Mucosa of descending colon (tissue), 3 donors: Measurements from ENCODE around the gene PDE1C. TPM values are rescaled to one million over a fixed set of nuclear protein-coding genes. Genes with fewer than 3 reads are reported as not detected.

Source experiments
- ATAC-seq: fragments of 200-7000 bp; cut with Tn5 transposase; one replicate; pipeline ENCODE4 v1.9.1; 2020; ENCODE audit warnings: mild to moderate bottlenecking, moderate library complexity
- DNase-seq, 3 donors: peaks; one replicate each; pipeline ENCODE4 v3.0.0-alpha.2; 2020
- H3K36me3 ChIP-seq: fragments of 200-600 bp; one replicate; pipeline ENCODE4 v1.8.0; 2021; ENCODE audit warnings: low read depth, mild to moderate bottlenecking
- H3K4me1 ChIP-seq: fragments of 200-600 bp; one replicate; pipeline ENCODE4 v1.8.0; 2021; ENCODE audit warnings: low read depth, mild to moderate bottlenecking
- H3K4me3 ChIP-seq: fragments of 200-600 bp; one replicate; pipeline ENCODE4 v1.8.0; 2021; ENCODE audit warnings: mild to moderate bottlenecking
- H3K9me3 ChIP-seq: fragments of 200-600 bp; one replicate; pipeline ENCODE4 v1.8.0; 2021; ENCODE audit warnings: mild to moderate bottlenecking
- intact Hi-C, 2 donors: fragments of 100-400 bp; cut with DNase I in 1 of 2; cut with micrococcal nuclease in 1 of 2; formaldehyde crosslinking; loops; one replicate each; pipeline versions ENCODE4 v1.11.0 to v1.11.1; 2022; cut with DNase I, micrococcal nuclease
- total RNA-seq, 3 donors: library from RNA; stranded (reverse); fragmentation: NEBNext Ultra II Directional in 2 of 3; extraction: Animal tissue kit (Norgen Biotek cat#: 25700) in 2 of 3; gene quantifications; one replicate each; pipeline versions ENCODE4 v1.2.1 to v1.2.4, GENCODE V29; 2021 to 2023
- TF ChIP-seq, protein P1 (sequence below): fragments of 200-600 bp; IDR thresholded peaks from one replicate; pipeline ENCODE4 v1.8.0; 2022; ENCODE audit warnings: antibody characterized with exemption, mild to moderate bottlenecking
- donor health status: DM: no; HTN: no; CAD: no; lungs with moderate emphysema.
- donor health status: DM: no; HTN: no; CAD: no.
- donor health status: DM: no; HTN: yes; CAD: no.

The PDE1C gene
- total RNA-seq, 3 donors from 2014 or later, result 2.5 to 4.8 (median 2.5) TPM

DNA sequence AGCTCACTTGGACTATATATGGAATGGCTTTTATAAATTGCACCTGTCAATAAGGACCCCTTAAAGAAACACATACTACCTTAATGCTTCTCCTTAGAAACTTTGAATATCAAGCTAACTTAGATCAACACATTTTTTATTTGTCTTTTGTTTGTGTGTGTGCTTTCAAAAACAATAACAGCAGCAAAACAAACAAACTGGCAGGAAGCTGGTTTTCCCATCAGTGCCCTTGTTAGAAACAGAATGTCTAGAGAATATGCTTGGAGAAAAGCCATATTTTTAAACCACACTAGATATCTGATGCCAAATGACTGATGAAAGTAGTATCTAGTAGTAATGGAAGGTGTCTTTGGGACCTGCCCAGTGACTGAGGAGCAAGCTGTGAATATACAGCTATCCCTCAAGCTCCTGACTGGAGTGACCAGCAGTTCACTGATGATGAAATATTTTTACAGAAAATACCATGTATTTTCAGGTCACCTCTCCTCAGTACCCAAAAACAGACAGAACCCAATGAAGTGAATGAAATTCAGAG, 1.0 kb downstream of the PDE1C start:
- intact Hi-C loops, result no loop called here
- H3K36me3 ChIP-seq, result no peaks in the 10 kb centered on the region
- no peaks in the 10 kb centered on the region for H3K9me3 ChIP-seq
- DNase-seq, result no peak
- no peak overlapping the region for H3K4me3 ChIP-seq
- no peak for ATAC-seq
- TF ChIP-seq, protein P1, sequence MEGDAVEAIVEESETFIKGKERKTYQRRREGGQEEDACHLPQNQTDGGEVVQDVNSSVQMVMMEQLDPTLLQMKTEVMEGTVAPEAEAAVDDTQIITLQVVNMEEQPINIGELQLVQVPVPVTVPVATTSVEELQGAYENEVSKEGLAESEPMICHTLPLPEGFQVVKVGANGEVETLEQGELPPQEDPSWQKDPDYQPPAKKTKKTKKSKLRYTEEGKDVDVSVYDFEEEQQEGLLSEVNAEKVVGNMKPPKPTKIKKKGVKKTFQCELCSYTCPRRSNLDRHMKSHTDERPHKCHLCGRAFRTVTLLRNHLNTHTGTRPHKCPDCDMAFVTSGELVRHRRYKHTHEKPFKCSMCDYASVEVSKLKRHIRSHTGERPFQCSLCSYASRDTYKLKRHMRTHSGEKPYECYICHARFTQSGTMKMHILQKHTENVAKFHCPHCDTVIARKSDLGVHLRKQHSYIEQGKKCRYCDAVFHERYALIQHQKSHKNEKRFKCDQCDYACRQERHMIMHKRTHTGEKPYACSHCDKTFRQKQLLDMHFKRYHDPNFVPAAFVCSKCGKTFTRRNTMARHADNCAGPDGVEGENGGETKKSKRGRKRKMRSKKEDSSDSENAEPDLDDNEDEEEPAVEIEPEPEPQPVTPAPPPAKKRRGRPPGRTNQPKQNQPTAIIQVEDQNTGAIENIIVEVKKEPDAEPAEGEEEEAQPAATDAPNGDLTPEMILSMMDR, result no peak
- H3K4me1 ChIP-seq, result no peaks in the 10 kb centered on the region

GRCh38 chr7:32068411-32069101, 1.7 kb downstream of the PDE1C start:
- no peaks in the 10 kb centered on the region for H3K4me1 ChIP-seq
- intact Hi-C loops, result no loop called here
- ATAC-seq (no peak), DNase-seq (no peak)
- H3K36me3 ChIP-seq, result no peaks in the 10 kb centered on the region
- H3K9me3 ChIP-seq, result no peaks in the 10 kb centered on the region
- no peak overlapping the region for H3K4me3 ChIP-seq
- TF ChIP-seq, protein P1, result no peak

DNA sequence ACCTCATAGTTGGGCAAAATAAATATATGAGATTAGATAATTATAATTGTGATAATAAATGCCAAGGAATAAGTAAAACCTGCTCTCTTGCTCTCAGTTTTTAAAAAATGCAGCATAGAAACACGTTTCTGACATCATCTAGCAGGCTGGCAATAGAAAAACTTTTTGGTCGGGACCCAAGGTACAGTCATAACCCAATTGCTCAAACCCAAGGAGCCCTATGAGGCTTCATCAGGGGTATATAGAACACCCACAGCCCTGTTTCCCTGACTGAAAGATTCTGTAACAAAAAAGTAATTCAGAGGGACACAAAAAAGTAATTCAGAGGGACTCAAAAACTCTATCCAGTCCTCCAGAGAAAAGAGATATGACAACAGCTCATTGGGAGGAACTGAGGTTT, 3.8 kb downstream of the PDE1C start:
- TF ChIP-seq, protein P1, result no peak
- DNase-seq, result no peak
- ATAC-seq, result no peak
- Histone ChIP-seq H3K9me3 (no peaks in the 10 kb centered on the region), H3K4me3 (no peak overlapping the region), H3K4me1 (no peaks in the 10 kb centered on the region), H3K36me3 (no peaks in the 10 kb centered on the region)
- intact Hi-C loops, result no loop called here

GRCh38 chr7:32063614-32064013, 6.6 kb downstream of the PDE1C start:
- Histone ChIP-seq H3K4me1 (peaks cover 7% of the 10 kb centered on the region), H3K9me3 (no peaks in the 10 kb centered on the region), H3K36me3 (no peaks in the 10 kb centered on the region), H3K4me3 (no peak overlapping the region)
- TF ChIP-seq, protein P1, result no peak
- intact Hi-C loops, result no loop called here
- DNase-seq (no peak), ATAC-seq (no peak)

DNA sequence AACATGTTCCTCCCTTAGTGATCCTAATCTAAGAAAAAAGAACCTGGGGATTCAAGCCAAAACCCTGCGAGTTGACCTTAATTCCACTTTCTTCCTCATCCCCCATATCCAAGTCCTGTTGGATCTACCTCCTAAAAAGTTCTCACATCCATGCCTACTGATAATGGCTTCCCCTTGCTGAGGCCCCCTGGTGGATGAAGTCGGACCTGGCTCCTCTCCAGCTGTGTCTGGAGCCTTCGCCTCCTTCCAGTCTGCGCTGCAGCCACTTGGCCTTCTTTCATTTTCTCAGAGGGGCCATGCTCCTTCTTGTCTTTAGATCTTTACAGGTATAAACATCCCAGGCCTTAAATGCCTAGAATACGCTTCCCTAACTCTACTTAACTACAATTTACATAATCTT, 8.1 kb downstream of the PDE1C start:
- TF ChIP-seq, protein P1, result peak; percentile 14
- peaks cover 7% of the 10 kb centered on the region for H3K4me1 ChIP-seq
- no peaks in the 10 kb centered on the region for H3K9me3 ChIP-seq
- intact Hi-C loops, result no loop called here
- H3K4me3 ChIP-seq, result no peak overlapping the region
- ATAC-seq, result peak; percentile 61
- DNase-seq, result peak in 2 of 3 donors; percentile 73 to 77
- H3K36me3 ChIP-seq, result no peaks in the 10 kb centered on the region
